HG02571 (cell line): Measurements from ENCODE around the gene SERINC5.
A peak's percentile ranks its signal among the peaks of the same experiment; 100 is the strongest.
"Not testable (repeated sequence)": the region's sequence is repeated elsewhere in the genome, so short reads cannot be mapped to it uniquely, and the experiment has no call there.

ENCODE experiments used
- ATAC-seq: cut with Tn5 transposase; IDR thresholded peaks from one replicate; pipeline ENCODE4 v1.9.1; 2021; ENCODE audit warnings: mild to moderate bottlenecking, moderate library complexity; ENCODE audit not compliant: unreplicated experiment

Gene SERINC5

DNA sequence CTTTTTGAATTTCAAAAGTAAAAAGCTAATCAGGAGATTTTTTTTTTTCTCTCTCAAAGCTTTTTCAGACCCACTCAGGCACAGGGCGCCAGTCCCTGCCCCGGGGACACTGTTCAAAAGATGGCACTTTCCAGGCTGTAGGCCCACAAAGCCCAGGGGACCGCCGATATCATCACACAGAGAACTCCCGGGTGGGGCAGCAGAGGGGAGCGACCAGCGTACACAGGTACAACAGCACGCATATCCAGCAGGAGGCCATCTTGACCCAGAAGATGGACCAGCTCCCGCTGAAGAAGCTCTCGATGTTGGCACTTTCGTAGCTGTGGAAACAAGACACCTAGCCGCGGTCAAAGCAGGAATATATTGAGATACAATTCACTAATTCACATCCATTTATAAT is 112.4 kb downstream of the SERINC5 start:
- ATAC-seq: no peak

DNA sequence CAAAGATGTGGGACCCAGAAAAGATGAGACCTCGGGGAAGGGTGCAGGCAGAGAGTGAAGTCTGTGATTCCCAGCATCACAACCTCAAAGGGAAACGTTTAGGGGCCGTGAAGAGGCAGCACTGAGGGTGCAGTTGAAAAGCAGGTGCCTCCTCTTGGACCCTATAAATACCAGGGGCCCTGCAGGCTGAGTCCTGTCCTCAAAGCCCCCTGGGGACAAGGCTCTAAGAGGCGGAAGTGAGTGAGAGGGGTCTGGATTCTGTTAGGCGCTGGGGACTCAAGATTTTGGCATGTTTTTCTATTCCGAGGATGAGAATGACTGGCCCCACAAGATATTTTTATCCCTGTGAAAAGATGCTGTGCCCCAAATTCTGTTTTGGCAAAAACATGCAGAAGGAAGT is 112.9 kb downstream of the SERINC5 start:
- no peak for ATAC-seq

DNA sequence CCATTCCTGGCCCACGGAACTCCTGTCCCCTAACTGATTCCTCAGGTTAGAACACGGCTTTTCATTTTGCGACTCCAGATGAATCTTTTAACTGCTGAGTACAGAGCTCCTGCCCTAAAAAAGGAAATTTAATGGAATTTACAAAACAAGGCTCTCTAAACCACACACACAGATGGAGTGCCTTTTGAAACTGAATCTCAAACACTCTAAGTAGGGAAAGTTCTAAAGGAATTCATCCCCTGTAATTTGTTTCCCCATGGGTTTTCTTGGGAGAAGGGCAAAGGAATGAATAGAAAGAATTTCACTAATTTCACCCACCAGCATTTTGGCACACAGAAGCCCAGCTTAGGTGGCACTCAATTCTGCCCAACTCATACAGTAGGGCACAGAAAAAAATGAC is 114.2 kb downstream of the SERINC5 start:
- no peak for ATAC-seq

DNA sequence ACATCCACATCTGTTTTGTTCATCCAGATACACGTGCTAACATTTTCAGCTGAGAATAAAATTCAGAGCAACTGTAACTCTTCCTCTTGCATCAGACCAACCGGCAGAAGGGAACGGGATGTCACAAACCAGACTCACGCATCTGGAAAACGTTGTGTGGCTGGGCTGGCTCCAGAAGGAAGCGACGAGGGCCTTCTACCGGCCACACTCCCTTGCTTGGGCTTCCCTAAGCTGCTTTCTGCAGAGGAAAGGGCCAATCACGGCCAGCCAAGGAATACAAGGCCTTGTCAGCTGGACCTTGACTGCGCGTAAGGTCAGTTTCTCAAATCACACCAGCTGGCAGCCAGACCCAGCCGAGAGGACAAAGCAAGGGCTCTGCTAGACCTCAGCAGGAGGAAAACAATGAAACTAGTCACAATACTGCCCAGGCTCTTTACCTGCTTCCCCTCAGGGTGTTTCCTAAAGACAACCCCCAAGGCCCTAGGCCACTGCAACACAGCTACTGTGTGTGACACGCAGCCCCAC is 114.6 kb downstream of the SERINC5 start:
- no peak for ATAC-seq

DNA sequence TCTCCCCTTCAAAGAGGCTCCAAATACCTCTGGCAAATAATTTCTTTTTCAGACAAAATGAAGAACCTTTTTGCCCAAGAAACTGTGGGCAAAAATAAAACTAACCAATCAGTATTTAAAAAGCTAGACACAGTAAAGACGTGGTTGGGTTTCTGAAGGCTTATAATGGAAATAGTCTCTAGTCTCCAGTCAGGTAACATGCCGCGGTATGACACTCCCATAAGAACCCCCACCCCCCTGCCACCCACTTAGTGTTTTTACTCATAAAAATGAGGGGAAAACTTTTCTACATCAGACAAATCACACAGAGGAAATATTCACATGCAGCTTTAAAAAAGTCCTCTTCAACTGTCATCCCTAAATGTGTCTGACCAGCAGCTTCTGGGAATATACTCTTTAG is 115.4 kb downstream of the SERINC5 start:
- no peak for ATAC-seq

DNA sequence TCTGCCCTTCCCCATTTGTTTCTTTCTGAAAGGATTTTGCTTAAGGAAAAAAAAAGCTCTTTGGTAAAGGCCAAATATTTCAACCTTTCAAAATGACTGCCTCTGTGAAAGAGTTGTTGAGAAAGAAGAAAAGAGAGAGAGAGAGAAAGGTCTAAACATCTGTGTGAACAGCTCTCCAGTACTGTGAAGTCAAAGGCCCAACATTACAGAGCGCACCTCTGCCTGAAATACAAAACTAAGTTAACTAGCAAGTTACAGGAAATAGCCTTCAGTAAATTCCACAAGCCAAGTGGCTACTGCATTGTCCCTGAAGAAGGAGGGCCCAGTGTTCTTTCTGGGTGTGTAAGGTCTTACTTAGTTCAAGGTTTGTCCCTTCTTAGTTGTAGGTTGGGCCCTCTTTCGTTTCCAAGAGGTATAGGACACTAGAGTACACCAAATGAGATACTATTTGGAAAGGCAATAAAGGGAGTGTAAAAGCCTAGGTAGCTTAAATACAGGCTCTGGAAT is 116.3 kb downstream of the SERINC5 start:
- no peak for ATAC-seq

DNA sequence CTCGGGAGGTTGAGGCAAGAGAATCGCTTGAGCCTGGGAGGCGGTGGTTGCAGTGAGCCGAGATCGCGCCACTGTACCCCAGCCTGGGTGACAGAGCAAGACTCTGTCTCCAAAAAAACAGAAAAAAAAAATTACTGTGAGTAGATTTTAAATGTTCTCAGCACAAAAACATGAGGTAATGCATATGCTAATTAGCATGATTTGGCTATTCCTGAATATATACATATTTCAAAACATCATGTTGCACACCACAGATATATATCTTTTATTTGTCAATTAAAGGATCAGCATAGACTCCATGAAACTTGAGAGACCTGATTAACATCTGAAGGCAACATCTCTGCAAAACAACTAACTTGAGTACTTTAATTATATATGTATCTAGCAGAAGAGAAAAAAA is 117.4 kb downstream of the SERINC5 start:
- ATAC-seq: no peak

DNA sequence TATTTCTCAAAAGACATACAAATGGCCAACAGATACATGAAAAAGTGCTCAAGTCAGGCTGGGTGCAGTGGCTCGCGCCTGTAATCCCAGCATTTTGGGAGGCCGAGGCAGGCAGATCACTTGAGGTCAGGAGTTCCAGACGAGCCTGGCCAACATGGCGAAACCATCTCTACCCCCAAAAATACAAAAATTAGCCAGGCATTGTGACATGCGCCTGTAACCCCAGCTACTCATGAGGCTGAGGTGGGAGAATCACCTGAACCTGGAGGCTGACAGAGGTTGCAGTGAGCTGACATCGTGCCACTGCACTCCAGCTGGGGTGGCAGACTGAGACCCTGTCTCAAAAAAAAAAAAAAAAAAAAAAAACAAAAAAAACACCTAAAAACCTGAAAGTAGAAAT is 119.0 kb downstream of the SERINC5 start:
- not testable (repeated sequence) for ATAC-seq

DNA sequence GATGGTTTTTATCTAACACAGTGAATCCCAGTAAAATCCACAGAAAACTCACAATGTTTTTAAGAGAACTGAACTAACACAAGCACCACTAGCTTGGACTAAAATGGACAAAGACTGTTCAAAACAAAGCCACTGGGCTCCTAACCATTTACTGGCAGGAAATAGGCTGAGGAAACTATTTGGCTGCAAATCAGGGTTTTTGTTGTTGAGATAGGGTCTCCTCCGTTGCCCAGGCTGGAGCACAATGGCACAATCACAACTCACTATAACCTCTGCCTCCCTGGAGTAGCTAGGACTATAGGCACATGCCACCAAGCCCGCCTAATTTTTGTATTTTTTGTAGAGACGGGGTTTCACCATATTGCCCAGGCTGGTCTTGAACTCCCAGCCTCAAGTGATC is 121.0 kb downstream of the SERINC5 start:
- no peak for ATAC-seq

DNA sequence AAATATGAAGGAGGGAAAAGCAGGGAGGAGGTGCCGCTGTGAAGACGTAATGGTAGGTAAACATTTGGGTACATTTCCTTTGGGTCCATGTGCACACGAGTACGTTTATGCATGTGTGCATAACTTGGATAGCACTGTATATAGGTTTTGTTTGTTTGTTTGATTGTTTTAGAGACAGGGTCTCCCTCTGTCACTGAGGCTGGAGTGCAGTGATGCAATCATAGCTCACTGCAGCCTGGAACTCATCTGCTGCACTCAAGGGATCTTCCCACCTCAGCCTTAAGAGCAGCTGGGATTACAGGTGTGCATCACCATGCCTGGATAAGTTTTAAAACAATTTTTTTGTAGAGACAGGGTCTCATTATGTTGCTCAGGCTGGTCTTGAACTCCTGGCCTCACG is 126.7 kb downstream of the SERINC5 start:
- no peak for ATAC-seq

DNA sequence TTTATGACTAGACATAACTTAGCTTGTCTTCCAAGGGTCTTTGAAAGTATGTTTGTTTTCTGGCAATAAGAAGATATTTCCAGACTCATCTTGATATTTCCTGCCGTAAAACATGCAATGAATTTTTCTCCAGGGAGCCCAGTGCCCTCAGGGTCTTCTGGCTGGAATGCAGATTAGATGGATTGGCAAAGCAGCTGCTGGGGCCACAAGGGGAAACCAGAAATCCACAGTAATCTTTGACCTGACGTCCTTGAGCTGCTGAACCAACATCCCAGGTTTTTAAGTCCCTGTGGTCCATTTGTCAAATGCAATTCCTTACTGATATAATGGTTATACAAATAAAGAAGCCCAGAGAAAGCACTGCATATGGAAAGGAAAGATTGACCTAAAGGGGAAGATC is 127.7 kb downstream of the SERINC5 start:
- no peak for ATAC-seq

DNA sequence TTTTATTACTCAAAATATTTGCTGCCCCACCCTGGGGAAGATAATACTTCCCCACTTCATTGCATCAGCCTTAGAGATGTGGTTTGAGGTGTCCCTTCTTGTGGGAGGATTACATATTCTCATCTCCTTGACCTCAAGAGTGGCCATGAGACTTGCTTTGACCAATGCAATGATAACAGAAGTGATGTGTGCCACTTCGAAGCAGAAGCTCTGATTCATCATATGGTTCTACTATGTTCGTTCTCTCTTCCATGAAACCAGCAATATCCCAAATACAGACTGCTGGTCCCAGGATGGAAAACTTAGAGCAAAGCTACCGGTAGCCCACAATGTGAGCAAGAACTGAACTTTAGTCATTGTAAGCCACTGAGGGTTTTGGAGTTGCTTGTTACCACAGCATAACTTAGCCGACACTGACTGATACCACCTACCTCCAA is 128.7 kb downstream of the SERINC5 start:
- no peak for ATAC-seq

DNA sequence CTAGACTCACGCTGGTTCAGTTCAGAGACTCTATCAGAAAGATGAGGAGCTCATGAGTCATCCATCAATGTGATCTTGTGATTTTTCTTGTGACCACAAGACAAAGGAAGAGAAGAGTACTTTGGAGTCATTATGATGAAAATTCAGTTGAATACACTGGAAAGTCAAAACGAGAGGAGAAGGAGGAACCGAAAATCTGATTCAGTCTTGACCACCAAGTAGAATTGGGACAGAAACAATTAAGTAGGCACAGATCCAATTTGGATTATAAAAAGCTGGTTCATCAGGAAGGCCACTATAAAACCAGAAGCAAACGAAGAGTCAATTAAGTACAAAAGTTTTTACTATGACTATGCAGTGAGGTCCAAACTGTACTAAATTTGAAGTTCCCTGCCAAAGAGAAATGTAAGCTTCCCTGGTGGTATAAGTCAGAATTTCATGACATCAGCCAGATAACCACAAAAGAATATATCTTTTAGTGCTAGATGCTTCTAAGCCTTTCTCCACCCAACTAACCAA is 129.8 kb downstream of the SERINC5 start:
- peak; percentile 62 for ATAC-seq

DNA sequence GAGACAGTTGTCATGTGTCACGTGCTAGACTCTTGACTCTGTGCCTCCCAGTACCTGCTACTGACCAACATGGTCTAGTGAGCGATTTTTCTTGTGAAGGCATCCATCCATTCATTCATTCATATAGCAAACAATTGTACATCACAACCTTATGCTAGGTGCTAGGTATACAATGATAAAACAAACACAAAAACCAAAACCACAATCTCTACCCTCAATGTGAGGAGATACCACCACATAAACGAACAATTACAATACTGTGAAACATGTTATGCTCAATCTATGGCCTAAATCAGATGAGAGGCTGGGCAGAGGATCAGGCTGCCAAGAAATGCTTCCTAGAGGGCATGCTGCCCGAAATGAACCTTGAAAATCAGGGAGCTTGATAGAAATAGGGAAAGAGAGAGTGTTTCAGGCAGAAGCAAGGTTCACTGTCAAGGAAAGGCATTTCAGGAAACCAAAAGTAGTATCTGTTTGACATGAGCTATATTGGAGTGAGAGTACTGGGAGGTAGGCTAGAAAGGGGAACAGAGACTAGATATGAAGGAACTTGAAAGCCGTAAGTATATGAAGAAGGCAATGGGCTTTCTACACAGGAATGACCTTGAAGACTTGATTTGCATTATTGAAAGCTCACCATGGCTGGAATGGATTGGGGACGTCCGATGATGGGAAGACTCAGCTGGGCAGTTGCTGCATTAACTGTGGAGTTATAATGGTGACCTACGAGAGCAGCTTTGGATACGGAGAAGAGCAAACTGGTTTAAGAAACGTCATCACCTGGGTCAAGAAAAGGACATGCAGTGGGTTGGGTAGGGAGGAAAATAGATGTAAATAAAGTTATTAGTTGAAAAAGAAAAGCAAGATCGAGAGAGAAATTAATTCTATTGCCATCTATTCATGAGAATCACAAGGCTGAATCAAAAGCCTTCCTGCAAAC is 130.6 kb downstream of the SERINC5 start:
- ATAC-seq: peak; percentile 76

DNA sequence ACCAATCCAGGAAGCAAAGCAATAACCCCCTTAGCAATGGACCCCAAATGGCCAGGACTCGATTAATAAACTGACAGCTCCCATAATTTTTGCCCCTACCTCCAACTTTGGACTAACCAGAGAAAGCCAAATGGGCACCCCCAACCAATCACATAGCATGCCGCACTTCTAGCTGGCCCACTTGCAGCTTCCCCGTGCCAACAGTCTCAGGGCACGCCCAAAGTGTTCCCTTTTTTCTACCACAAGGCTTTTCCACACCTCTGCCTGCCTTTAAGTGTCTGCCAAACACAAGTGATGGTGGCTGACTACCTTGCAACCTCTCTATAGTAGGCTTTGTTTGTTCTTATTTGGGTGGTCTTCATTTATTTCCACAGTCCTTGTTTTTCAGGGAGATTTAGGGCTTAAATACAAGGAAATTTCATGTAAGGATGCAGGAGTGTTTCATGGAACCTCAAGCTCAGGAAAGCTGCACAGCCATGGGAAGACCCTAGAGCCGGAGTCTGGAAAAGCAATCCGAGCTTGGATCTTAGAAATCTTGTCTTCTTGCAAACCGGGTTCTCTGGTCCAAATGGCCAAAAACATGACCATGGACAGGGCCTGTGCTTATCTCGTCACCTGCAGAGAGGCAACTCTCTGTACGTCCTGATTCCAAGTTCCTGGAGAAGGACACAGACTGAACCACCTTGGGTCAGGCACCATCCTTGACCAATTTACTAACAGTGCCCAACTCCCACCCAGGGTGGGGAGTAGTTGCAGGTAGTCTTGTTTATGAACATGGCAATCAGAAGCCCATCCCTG is 131.5 kb downstream of the SERINC5 start:
- ATAC-seq: no peak

DNA sequence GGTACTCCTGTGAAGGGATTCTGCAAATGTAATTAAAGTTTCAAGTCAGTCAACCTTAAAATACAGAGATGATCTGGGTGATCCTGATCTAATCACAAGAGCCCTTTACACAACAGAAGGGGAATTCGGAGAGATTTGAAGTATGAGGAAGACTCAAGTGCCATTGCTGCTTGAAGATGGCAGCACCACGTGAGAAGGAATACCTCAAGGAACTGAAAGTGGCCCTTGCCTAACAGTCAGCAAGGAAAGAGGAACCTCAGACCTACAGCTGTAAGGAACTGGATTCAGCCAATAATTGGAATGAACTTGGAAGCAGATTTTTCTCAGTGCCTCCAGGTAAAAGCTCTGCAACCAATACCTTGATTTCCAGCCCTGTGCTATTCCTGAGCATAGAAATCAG is 133.3 kb downstream of the SERINC5 start:
- ATAC-seq: no peak

DNA sequence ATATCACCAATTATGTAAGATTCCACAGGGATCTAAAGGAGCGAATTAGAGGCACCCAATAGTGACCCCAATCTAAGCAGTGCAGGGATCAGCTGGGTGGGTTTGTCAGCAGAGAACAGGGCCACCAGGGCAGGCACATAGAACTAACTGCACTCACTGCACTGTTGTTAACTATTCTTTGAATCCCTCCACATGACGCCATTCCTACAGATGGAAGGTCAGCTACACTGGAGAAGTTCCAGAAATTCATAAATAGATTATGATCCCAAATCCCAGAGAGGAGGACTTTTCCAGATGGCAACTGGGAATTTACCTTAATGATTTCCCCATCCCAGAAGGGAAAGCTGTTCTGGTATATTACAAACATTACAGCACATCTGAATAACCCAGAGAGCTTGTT is 136.5 kb downstream of the SERINC5 start:
- no peak for ATAC-seq

DNA sequence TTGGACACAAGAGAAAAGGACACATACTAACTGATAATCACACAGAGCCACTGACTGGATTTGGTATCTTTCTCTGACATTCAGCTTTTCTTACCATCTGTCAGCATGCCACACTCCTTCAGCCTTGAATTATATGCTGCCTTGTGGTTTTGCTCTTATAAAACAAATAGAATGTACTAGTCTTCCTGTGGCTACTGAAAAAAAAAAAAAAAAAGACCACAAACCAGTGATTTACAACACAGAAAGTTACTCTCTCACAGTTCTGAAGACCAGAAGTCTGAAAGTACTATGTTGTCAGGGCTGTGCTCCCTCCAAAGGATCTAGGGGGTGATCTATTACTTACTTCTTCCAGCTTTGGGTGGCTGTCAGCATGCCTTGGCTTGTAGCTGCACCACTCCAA is 138.4 kb downstream of the SERINC5 start:
- no peak for ATAC-seq

DNA sequence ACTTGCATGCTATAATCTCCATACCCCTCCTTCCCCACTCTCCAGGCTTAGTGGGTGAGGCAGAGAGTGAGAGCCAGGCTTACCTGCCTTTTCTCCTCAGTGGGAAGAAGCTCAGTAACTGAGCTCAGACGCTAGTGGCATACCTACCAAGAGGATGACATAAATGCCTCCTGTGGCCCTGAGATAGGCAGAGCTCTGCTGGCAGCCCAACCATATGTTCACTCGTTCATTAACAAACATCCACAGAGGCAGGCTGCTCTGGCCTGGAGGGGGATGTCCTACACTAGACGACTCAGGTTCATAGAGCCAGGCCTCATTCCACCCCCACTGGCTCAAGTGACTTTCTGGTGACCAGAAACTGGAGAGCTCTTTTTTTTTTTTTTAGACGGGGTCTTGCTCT is 139.4 kb downstream of the SERINC5 start:
- no peak for ATAC-seq

DNA sequence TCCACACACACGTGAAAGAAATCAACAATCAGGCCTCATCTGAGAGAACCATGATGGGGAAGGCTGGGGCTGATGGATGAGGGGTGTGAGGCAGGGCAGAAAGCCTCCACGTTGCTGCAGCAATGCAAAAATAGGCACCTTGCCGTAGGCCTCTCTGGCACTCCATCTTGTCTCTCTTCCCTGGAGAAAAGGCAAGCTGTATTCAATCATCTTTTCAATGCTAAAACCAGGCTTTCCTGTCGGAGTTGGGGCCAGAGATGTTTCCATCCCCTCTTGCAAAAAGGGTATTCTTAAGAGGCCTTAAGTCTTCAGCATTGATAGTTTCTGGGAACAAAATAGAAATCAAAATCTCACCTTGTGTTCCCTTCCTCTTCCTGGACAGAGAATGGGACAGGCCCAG is 139.8 kb downstream of the SERINC5 start:
- ATAC-seq: no peak

DNA sequence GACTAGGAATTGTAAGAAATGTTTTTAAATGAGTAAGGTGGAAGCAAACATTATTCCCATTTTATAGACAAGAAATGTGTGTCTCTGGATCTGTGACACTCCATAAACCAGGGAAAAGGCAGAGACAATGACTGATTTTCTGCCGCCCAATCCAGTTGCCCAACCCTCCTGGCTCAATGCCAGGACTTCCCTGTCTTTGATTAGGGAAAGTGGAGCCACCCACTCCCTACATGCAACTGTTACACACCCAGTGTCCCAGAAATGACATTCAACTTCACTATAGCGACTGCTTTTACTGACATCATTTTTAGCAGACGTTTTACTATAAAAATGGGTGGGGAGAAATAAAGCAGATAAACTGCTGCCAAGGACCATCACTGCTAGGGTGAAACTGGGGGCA is 141.0 kb downstream of the SERINC5 start:
- no peak for ATAC-seq
